ENCODE measurements around the gene UEVLD.

The UEVLD gene

GRCh38 chr11:18580113-18580766, 8.3 kb downstream of the UEVLD start:
- DNase-seq: no peak

DNA sequence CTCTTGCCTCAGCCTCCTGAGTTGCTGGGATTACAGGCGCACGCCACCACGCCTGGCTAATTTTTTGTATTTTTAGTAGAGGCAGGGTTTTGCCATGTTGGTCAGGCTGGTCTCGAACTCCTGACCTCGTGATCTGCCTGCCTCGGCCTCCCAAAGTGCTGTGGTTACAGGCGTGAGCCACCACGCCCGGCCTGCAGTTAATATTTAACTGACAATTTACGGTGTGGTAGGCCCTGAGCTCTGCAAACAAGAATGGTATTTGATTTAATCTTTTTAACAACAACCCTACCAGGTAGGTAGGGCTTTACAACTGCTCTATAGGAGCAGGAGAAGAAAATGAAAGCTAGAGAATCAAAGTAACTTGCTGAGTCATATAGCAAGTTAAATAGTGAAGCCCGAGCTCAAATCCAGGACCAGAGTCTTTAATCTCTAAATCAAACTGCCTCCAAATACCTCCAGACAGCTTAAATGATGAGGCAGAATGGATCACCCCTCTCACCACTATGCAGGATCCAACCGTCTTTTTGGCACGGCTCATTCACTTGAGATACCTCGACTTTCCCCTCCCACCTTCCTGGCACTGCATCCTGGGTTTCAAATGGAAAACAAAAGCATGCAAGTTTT, 9.4 kb downstream of the UEVLD start:
- DNase-seq: no peak

DNA sequence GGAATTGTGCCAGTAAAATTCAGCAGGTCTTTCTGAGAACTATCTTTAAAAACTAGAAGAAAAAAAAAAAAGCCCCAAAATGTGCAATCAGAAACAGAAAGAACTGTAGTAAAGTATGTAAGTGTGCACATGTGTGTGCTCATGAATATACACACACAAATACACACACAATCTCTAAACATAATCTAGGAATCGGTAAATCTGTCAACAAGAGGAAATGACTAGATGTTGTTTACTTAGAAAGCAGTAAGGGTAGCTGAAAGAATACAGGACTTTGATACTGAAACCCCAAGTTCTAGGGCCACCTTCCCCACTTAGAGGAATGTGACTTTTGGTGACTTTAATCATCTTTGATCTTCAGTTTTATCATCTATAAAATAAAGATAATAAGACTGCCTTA, 13.2 kb downstream of the UEVLD start:
- DNase-seq: no peak

DNA sequence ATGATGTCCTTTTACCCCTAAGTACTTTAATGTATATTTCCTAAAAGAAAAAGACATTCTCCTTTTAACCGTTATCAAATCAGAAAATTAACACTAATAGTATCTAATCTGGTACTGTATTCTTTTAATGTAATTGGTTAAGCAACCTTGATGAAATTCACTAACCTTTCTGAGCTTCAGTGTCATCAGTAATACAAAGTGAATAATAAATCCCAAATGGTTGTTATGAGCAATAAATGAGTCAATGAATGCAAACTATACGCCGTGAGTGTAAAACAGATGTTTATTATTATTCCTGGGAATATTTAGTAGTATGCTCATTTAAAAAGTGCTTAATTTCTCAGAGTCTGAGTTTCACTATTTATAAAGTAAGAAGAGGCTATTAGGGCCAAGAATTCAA, 21.5 kb downstream of the UEVLD start:
- DNase-seq: no peak

GRCh38 chr11:18566406-18566805, 22.1 kb downstream of the UEVLD start:
- no peak for DNase-seq

DNA sequence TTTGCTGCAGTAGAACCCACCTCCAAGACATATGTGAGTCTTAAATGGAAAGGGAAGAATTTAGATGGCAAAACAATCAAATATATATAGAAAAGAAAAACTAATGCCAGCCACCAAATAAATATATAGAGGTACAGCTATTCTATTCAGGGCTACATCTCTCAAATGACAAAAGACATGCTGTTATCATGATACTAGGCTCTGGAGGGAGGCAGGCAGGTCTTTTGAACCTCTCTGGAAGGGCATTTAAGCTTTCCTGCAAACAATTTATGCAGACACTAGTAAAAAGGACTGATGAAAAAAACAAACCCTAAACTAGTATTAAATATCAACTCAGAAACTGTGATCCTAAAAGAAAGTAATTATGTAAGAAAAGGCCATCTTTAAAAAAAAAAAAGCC, 24.4 kb downstream of the UEVLD start:
- DNase-seq: no peak

GRCh38 chr11:18563090-18563730, 25.3 kb downstream of the UEVLD start:
- DNase-seq: no peak

DNA sequence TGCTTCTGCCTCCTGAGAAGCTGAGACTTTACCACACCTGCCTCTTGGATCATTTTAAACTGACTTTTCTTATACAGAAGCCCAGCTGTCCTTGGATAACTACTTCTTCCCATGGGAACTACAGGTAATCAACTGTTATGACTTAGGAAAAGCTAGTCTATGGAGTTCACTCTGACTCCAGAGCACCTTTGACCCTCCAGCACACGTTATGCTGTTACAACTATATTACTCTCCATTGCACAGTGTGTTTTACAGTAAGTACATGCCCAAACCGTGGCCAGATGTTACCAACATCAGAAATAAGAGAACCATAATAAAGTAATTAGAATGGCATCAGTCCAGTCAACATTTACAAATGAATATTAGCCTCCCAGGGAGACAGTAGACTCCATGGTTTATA, 40.5 kb downstream of the UEVLD start:
- DNase-seq: no peak

- DNase-seq: no peak
These were observed 48.1 kb downstream of the UEVLD start for GRCh38 chr11:18540207-18541009.

GRCh38 chr11:18536209-18536608, 52.3 kb downstream of the UEVLD start:
- no peak for DNase-seq

GRCh38 chr11:18534245-18534644, 54.3 kb downstream of the UEVLD start:
- no peak for DNase-seq

GRCh38 chr11:18533365-18533764, 55.2 kb downstream of the UEVLD start:
- no peak for DNase-seq

DNA sequence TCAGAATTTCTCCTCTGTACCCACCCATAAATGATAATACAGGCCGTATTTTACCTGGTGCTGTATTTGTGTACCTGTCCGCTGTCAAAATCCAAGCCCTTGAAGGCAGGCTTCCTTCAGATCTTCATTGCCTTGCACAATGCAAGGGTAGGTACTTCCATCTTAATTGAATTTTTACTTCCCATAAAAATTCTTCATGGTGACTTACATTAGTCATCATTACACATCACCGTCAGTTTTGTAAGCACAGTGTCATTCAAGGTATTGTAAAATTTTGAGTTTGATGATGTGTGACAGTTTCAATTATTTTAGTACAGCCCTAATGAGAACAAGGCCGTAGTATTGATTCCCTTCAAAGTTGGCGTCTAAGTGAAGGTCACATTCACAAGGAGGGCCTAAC, 61.0 kb downstream of the UEVLD start:
- DNase-seq: no peak

DNA sequence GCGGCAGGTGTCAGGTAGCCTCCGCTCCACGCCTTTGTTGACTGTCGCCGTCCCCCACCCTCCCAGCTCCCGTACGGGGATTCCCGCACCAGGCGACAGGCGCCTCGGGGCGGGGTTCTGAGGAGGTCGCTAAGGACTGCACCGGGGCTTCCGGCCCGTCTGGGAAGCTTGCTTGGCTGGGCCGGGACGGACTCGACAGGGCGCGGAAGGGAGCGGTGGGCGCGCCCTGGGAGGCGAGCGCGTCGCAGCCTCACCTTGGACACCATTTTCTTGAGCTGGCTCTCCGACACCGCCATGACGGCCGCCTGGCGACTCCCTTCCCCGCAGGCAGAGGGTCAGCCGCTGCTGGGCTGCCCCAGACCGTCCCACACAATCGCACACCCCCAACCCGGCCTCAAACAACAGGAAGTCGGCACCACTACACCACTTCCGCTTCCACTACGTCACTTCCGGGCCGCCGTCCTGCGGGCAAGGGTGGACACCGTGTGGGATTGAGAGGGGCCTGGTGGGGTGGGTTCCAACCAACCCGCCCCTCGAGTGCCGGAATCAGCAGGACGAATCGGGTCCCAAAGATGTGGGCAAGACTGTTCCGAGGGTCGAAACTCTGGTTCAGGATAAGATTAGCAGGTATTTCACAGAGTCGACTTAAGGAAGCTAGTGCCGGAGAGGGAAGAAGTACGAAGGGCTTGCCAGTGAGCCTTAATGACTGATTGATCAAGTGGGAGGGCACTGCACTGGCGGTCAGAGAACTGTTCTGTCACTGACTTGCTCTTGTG, 61.8 kb downstream of the UEVLD start, which contains the start of gene TSG101:
Gene TSG101, minus strand, starts transcription at position 422 of the 776 bp plus-strand sequence. Its CDS starts 126 bp downstream, at position 296.
- peak; percentile 79 for DNase-seq

- DNase-seq: no peak
These were observed 62.4 kb downstream of the UEVLD start for GRCh38 chr11:18526130-18526520.

- DNase-seq: no peak
These were observed 64.3 kb downstream of the UEVLD start for GRCh38 chr11:18524248-18524647.

DNA sequence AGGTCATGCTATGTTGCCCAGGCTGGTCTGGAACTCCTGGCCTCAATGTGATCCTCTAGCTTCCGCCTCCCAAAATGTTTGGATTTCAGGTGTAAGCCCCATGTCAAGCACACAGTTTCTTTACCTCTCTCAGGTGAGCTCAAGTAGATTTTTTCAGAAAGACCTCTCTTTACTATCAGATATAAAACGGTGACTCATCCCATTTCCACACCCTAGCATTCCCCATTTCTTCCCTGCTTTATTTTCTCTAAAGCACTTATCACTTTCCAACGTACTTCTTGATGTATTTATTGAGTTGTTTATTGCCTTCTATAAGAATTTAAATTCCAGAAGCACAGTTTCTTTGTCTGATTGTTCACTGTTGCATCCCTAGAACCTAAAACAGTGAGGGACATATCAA, 65.5 kb downstream of the UEVLD start:
- no peak for DNase-seq

GRCh38 chr11:18522388-18522787, 66.1 kb downstream of the UEVLD start:
- DNase-seq: no peak

DNA sequence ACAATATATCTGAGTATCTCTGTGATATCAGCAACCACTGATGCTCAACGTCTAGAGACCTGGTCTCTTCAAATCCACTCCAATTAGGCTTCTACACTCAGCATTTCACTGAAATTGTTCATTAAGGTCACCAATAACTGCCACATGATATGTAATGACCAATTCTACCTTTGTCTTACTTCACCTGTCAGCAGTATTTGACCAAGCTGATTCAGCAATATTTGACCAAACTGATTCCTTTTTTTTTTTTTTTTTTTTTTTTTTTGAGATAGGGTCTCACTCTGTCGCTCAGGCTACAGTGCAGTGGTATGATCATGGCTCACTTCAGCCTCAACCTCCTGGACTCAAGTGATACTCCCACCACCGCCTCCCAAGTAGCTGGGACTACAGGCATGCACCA, 67.4 kb downstream of the UEVLD start:
- no peak for DNase-seq

- no peak for DNase-seq
These were observed 86.2 kb downstream of the UEVLD start for GRCh38 chr11:18502352-18502751.

GRCh38 chr11:18501629-18502028, 86.9 kb downstream of the UEVLD start:
- no peak for DNase-seq

GRCh38 chr11:18498039-18498438, 90.5 kb downstream of the UEVLD start:
- no peak for DNase-seq

DNA sequence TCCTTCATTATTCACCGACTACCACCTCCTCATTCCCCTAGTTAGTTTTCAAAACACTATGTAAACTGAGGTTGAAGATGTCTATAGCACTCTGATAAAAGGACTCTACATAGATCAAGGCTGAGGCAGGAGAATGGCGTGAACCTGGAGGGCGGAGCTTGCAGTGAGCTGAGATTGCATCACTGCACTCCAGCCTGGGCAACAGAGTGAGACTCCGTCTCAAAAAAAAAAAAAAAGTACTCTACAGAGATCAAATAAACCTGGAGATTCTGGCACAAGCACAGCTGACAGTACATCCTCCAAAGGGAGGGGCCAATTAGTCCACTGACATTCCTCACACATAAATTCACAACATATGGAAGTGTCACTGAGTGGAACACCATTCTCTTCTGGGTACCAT, 92.8 kb downstream of the UEVLD start:
- DNase-seq: no peak

All from NCI-H1436 (cell line).